B cell (primary cell): Measurements from ENCODE around the gene MRPS12. TPM values are rescaled to one million over a fixed set of nuclear protein-coding genes. Genes with fewer than 3 reads are reported as not detected.

Experiments used
- ATAC-seq: fragments of 200-7000 bp; cut with Tn5 transposase; one replicate; pipeline ENCODE4 v1.10.0; 2021; ENCODE audit warnings: low read depth, mild to moderate bottlenecking, moderate number of reproducible peaks, moderate library complexity
- CTCF ChIA-PET: fragments of 350-600 bp; sonication (Branson Sonifier 250); formaldehyde crosslinking; loops from one replicate; lab custom pipeline; 2021; ENCODE audit warnings: antibody characterized with exemption, inconsistent platforms; lab: Charles Lee
- POLR2A ChIA-PET: fragments of 350-600 bp; sonication (Branson Sonifier 250); formaldehyde crosslinking; loops from one replicate; lab custom pipeline; 2021; ENCODE audit warnings: antibody characterized with exemption; lab: Charles Lee
- DNase-seq: peaks from one replicate; pipeline ENCODE4 v3.0.0; 2013
- H2AFZ ChIP-seq: 2 replicates; pipeline ENCODE4 v1.6.1; 2012; ENCODE audit warnings: mild to moderate bottlenecking, low read depth, low read length; ENCODE audit not compliant: insufficient read depth, poor library complexity, severe bottlenecking
- H3K27ac ChIP-seq, 2 donors: 1 replicate in 1 of 2; 2 replicates in 1 of 2; pipeline ENCODE4 v1.5.1; 2012 to 2013; ENCODE audit warnings: low read length in 2 of 2, mild to moderate bottlenecking in 2 of 2, moderate library complexity in 1 of 2
- H3K27me3 ChIP-seq, 4 experiments: fragments of 200-600 bp in 1 of 4; sonication (generic) in 1 of 4; replicated peaks in 1 of 4; 1 replicate in 2 of 4; 2 replicates in 2 of 4; pipeline versions ENCODE4 v1.6.1 to v1.7.0; 2013 to 2016; ENCODE audit warnings: low read length in 3 of 4, mild to moderate bottlenecking in 2 of 4, mixed read lengths in 1 of 4, moderate library complexity in 1 of 4; ENCODE audit not compliant: insufficient read depth in 4 of 4, control insufficient read depth in 3 of 4; ENCODE audit errors: control extremely low read depth in 1 of 4
- H3K36me3 ChIP-seq, 2 experiments: replicated peaks in 1 of 2; 1 replicate in 1 of 2; 2 replicates in 1 of 2; pipeline versions ENCODE4 v1.6.1 to v1.7.1; 2013; ENCODE audit warnings: low read length in 1 of 2; ENCODE audit not compliant: insufficient read depth in 2 of 2, control insufficient read depth in 1 of 2; ENCODE audit errors: control extremely low read depth in 1 of 2, extremely low read depth in 1 of 2
- H3K4me1 ChIP-seq, 2 donors: fragments of 200-600 bp in 1 of 2; sonication (generic) in 1 of 2; 1 replicate in 1 of 2; 2 replicates in 1 of 2; pipeline versions ENCODE4 v1.5.1 to v1.6.1; 2013 to 2017; ENCODE audit warnings: low read length in 2 of 2; ENCODE audit not compliant: control insufficient read depth in 2 of 2, insufficient read depth in 2 of 2
- H3K4me2 ChIP-seq: replicated peaks from 2 replicates; pipeline ENCODE3; 2012; ENCODE audit warnings: mild to moderate bottlenecking, low read depth, low read length; ENCODE audit not compliant: poor library complexity, severe bottlenecking
- H3K4me3 ChIP-seq, 5 experiments: fragments of 200-600 bp in 1 of 5; sonication (generic) in 1 of 5; 1 replicate in 3 of 5; 2 replicates in 2 of 5; pipeline versions ENCODE4 v1.5.1 to v1.7.0; 2011 to 2016; ENCODE audit warnings: low read length in 4 of 5, mild to moderate bottlenecking in 4 of 5, low read depth in 2 of 5, control low read depth in 1 of 5, moderate library complexity in 1 of 5; ENCODE audit not compliant: insufficient read depth in 1 of 5; ENCODE audit errors: control extremely low read depth in 1 of 5, extremely low read depth in 1 of 5
- H3K79me2 ChIP-seq: fragments of 200-600 bp; sonication (generic); one replicate; pipeline ENCODE4 v1.6.0; 2016; ENCODE audit warnings: low read length; ENCODE audit not compliant: control insufficient read depth, insufficient read depth
- H3K9ac ChIP-seq: fragments of 200-600 bp; sonication (generic); 2 replicates; pipeline ENCODE4 v1.6.1; 2017; ENCODE audit warnings: mild to moderate bottlenecking, low read length, moderate library complexity
- H3K9me3 ChIP-seq, 3 donors: one replicate each; pipeline versions ENCODE4 v1.6.1 to v1.7.1; 2013; ENCODE audit warnings: low read length in 2 of 3; ENCODE audit not compliant: control insufficient read depth in 2 of 3, insufficient read depth in 1 of 3; ENCODE audit errors: control extremely low read depth in 1 of 3
- H4K20me1 ChIP-seq: 2 replicates; pipeline ENCODE4 v1.6.0; 2012; ENCODE audit warnings: mild to moderate bottlenecking, low read length; ENCODE audit not compliant: insufficient read depth, control insufficient read depth, poor library complexity, severe bottlenecking
- H3K27ac Mint-ChIP-seq: one replicate; pipeline ENCODE4 v1.8.0; 2021; ENCODE audit warnings: mixed read lengths
- H3K27me3 Mint-ChIP-seq: one replicate; pipeline ENCODE4 v1.8.0; 2021; ENCODE audit warnings: mixed read lengths
- H3K4me1 Mint-ChIP-seq: one replicate; pipeline ENCODE4 v1.8.0; 2021; ENCODE audit warnings: mixed read lengths
- H3K4me3 Mint-ChIP-seq: one replicate; pipeline ENCODE4 v1.8.0; 2021; ENCODE audit warnings: mixed read lengths
- H3K9me3 Mint-ChIP-seq: one replicate; pipeline ENCODE4 v1.8.0; 2022; ENCODE audit warnings: mixed read lengths; ENCODE audit not compliant: insufficient read depth
- CTCF ChIP-seq: fragments of 200-600 bp; IDR thresholded peaks from one replicate; pipeline ENCODE4 v1.8.0; 2022; ENCODE audit warnings: antibody characterized with exemption, mild to moderate bottlenecking
- EZH2 ChIP-seq: IDR thresholded peaks from 2 replicates; pipeline ENCODE4 v1.6.1; 2012; ENCODE audit warnings: borderline replicate concordance, low read depth, mild to moderate bottlenecking, moderate library complexity, low read length; ENCODE audit not compliant: insufficient read depth, poor library complexity, severe bottlenecking
- WGBS: methylation state at CpG from one replicate; pipeline ENCODE4 v1.1.5; 2013; ENCODE audit warnings: missing lambda C conversion rate; ENCODE audit not compliant: insufficient coverage; 5-methylcytosine and 5-hydroxymethylcytosine counted together
- intact Hi-C: fragments of 100-400 bp; cut with micrococcal nuclease; formaldehyde crosslinking; loops from one replicate; pipeline ENCODE4 v1.10.0; 2022
- polyA plus RNA-seq: library from polyadenylated mRNA; depleted of rRNA; stranded (reverse); fragments of >200 nt; gene quantifications from 2 replicates; pipeline ENCODE4 v1.2.3, GENCODE V29; 2012
- total RNA-seq, 2 donors: library from RNA; stranded (reverse); fragments of 120-200 nt in 1 of 2; gene quantifications; 1 replicate in 1 of 2; 2 replicates in 1 of 2; pipeline versions ENCODE4 v1.2.3 to v1.2.4, GENCODE V29; 2013 to 2022

MRPS12 gene
- total and polyA plus RNA-seq, 2 donors (not counting 1 experiment from before 2014, with no cell fraction given), result 27.0 to 30.3 TPM

GRCh38 chr19:38924388-38924787, 6.4 kb upstream of the MRPS12 start:
- H3K27me3 Mint-ChIP-seq, result no peaks in the 10 kb centered on the region
- peaks cover 20% of the 10 kb centered on the region for H3K79me2 ChIP-seq
- DNase-seq (no peak), ATAC-seq (no peak)
- H3K4me1 ChIP-seq, result peaks cover under 1 to 2% of the 10 kb centered on the region in 2 donors
- no peak overlapping the region for H3K4me3 Mint-ChIP-seq
- 95% methylated on average over 6 of the region's 7 CpGs for WGBS
- intact Hi-C loops, result no loop called here
- no peak overlapping the region for H3K9ac ChIP-seq
- no peaks in the 10 kb centered on the region for H3K9me3 Mint-ChIP-seq
- ChIA-PET CTCF (no interaction called here), POLR2A (no interaction called here)
- no peak overlapping the region for H3K27ac Mint-ChIP-seq
- H2AFZ ChIP-seq, result no peak overlapping the region
- no peak overlapping the region for H3K4me2 ChIP-seq
- H3K27ac ChIP-seq, result no peak overlapping the region
- H3K4me3 ChIP-seq, result no peak overlapping the region
- no peak for TF ChIP-seq EZH2
- no peak for TF ChIP-seq CTCF
- H3K9me3 ChIP-seq, result no peaks in the 10 kb centered on the region
- peaks cover 2% of the 10 kb centered on the region for H3K4me1 Mint-ChIP-seq
- no peaks in the 10 kb centered on the region for H4K20me1 ChIP-seq
- peaks cover 1 to 15% of the 10 kb centered on the region in 2 experiments for H3K36me3 ChIP-seq
- no peaks in the 10 kb centered on the region for H3K27me3 ChIP-seq

- Histone ChIP-seq H3K4me1 (peaks cover 19 to 28% of the 10 kb centered on the region in 2 donors), H3K27ac (no peak overlapping the region), H4K20me1 (no peaks in the 10 kb centered on the region), H3K9me3 (no peaks in the 10 kb centered on the region), H3K4me2 (no peak overlapping the region), H3K4me3 (no peak overlapping the region), H3K36me3 (peaks cover 0 to 27% of the 10 kb centered on the region in 2 experiments), H2AFZ (no peak overlapping the region), H3K9ac (no peak overlapping the region), H3K27me3 (no peaks in the 10 kb centered on the region), H3K79me2 (peaks cover 35% of the 10 kb centered on the region)
- ATAC-seq (no peak), DNase-seq (no peak)
- H3K9me3 Mint-ChIP-seq, result no peaks in the 10 kb centered on the region
- H3K4me3 Mint-ChIP-seq, result no peak overlapping the region
- H3K27ac Mint-ChIP-seq, result no peak overlapping the region
- intact Hi-C loops, result no loop called here
- ChIA-PET POLR2A (no interaction called here), CTCF (interaction anchor here (0.7 to 3.9 kb wide), 12 partner anchors 28 to 553 kb away, joined by 3 to 51 read pairs (median 16); partner anchors contain the start of genes NFKBIB and SIRT2)
- H3K27me3 Mint-ChIP-seq, result no peaks in the 10 kb centered on the region
- H3K4me1 Mint-ChIP-seq, result peaks cover 26% of the 10 kb centered on the region
- WGBS, result no CpG with 5 or more reads among the region's 4 CpGs
- TF ChIP-seq EZH2 (no peak), CTCF (no peak)
Observed at GRCh38 chr19:38928391-38929001, 2.2 kb upstream of the MRPS12 start.
